Astrocyte (in vitro differentiated cells and primary cell): ENCODE results near the gene ATG4C. TPM values are rescaled to one million over a fixed set of nuclear protein-coding genes. Genes with fewer than 3 reads are reported as not detected.

Experiments used
- DNase-seq: peaks from one replicate; pipeline ENCODE4 v3.0.0-alpha.2; 2010; ENCODE audit warnings: low read depth
- FAIRE-seq: peaks from 2 replicates; lab custom pipeline; 2011; peaks lifted over from hg19 to GRCh38; lab: Jason Lieb, UNC
- H2AFZ ChIP-seq: 2 replicates; pipeline ENCODE4 v1.6.0; 2012; ENCODE audit warnings: low read depth, low read length, inconsistent platforms
- H3K27ac ChIP-seq: 2 replicates; pipeline ENCODE4 v1.5.1; 2011; ENCODE audit warnings: low read depth, low read length, inconsistent platforms
- H3K27me3 ChIP-seq: 2 replicates; pipeline ENCODE4 v1.6.0; 2011; ENCODE audit warnings: low read length, inconsistent platforms; ENCODE audit not compliant: insufficient read depth
- H3K36me3 ChIP-seq: 2 replicates; pipeline ENCODE4 v1.5.1; 2011; ENCODE audit warnings: low read length, inconsistent platforms; ENCODE audit not compliant: insufficient read depth
- H3K4me1 ChIP-seq: 2 replicates; pipeline ENCODE4 v1.5.1; 2011; ENCODE audit warnings: low read length, inconsistent platforms; ENCODE audit not compliant: insufficient read depth
- H3K4me2 ChIP-seq: 2 replicates; pipeline ENCODE4 v1.6.0; 2012; ENCODE audit warnings: low read length, inconsistent platforms
- H3K4me3 ChIP-seq: 2 replicates; pipeline ENCODE4 v1.5.1; 2011; ENCODE audit warnings: low read depth, mild to moderate bottlenecking, low read length, inconsistent platforms; ENCODE audit not compliant: insufficient read depth
- H3K79me2 ChIP-seq: 2 replicates; pipeline ENCODE4 v1.6.0; 2012; ENCODE audit warnings: mild to moderate bottlenecking, low read length, inconsistent platforms; ENCODE audit not compliant: insufficient read depth
- H3K9ac ChIP-seq: 2 replicates; pipeline ENCODE4 v1.6.0; 2012; ENCODE audit warnings: mild to moderate bottlenecking, low read length, inconsistent platforms
- H3K9me3 ChIP-seq: 2 replicates; pipeline ENCODE4 v1.5.1; 2012; ENCODE audit warnings: low read depth, mild to moderate bottlenecking, low read length, inconsistent platforms; ENCODE audit not compliant: insufficient read depth
- H4K20me1 ChIP-seq: 2 replicates; pipeline ENCODE4 v1.6.0; 2012; ENCODE audit warnings: low read length, inconsistent platforms; ENCODE audit not compliant: insufficient read depth
- H3K27ac Mint-ChIP-seq: one replicate; pipeline ENCODE4 v1.8.0; 2021; ENCODE audit warnings: mild to moderate bottlenecking, mixed read lengths; ENCODE audit not compliant: unreplicated experiment
- H3K27me3 Mint-ChIP-seq: one replicate; pipeline ENCODE4 v1.8.0; 2021; ENCODE audit warnings: low read depth, mixed read lengths; ENCODE audit not compliant: unreplicated experiment
- H3K36me3 Mint-ChIP-seq: one replicate; pipeline ENCODE4 v1.8.0; 2021; ENCODE audit warnings: low read depth, mixed read lengths; ENCODE audit not compliant: unreplicated experiment
- H3K4me1 Mint-ChIP-seq: one replicate; pipeline ENCODE4 v1.8.0; 2021; ENCODE audit warnings: low read depth, mixed read lengths; ENCODE audit not compliant: unreplicated experiment
- H3K4me3 Mint-ChIP-seq: one replicate; pipeline ENCODE4 v1.8.0; 2021; ENCODE audit warnings: mild to moderate bottlenecking, moderate library complexity, mixed read lengths; ENCODE audit not compliant: unreplicated experiment
- H3K9me3 Mint-ChIP-seq: one replicate; pipeline ENCODE4 v1.8.0; 2021; ENCODE audit warnings: mild to moderate bottlenecking, mixed read lengths; ENCODE audit not compliant: unreplicated experiment
- EZH2 ChIP-seq: IDR thresholded peaks from 2 replicates; pipeline ENCODE4 v1.6.1; 2012; ENCODE audit warnings: mild to moderate bottlenecking, low read length, inconsistent platforms; ENCODE audit not compliant: insufficient read depth
- total RNA-seq: library from RNA; stranded (reverse); gene quantifications from 2 replicates; pipeline ENCODE4 v1.2.1, GENCODE V29; 2021
- TF ChIP-seq, protein P1 (sequence below): IDR thresholded peaks from 2 replicates; pipeline ENCODE4 v1.5.1; 2011; ENCODE audit warnings: low read depth, mild to moderate bottlenecking, inconsistent platforms, low read length, moderate library complexity; ENCODE audit not compliant: insufficient read depth

ATG4C gene
- total RNA-seq, 1 donor from 2014 or later = 7.0 TPM

DNA sequence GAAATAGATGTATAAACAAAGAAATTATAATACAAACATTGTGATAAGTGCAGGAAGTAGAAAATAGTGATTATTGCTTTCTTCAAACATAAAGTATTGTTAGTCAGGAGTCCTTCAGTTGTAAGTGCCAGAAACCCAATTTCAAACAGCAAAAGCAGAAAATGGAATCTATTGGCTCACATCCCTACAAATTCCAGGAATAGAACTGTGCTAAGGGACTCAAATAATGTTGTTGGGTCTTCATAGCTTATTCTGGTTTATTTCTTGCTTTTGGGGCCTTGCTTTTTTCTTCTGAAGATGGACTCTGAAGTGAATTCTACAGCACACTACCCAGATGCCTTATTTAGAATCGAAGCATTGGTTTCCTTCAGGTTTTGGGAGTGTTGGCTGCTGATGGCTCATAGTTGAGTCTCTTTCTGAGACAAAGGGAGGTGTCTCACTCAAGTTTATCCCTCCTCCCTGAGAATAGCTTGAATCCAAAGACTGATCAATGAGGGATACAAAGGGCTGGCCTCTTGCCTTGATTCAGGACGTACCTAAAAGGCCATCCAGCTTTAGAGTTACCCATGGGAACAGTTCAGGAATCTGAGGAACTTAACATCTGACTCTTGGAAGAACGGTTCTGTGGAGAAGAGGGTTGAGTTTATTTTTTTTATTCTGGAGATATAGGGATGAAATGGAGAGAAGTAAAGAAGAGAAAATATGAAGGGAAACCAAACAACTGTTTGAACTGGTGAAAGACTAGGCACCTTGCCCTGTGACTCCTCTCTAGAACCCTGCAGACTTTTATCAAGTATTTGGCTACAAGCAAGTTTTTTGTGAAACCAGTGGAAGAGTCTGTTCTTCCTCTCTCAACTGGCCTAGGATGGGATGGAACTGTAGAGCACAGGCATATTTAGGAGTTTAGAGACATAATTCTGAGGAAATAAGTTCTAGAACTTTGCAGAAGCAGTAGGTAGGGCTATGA lies 39.0 kb upstream of the ATG4C start:
- DNase-seq (no peak), FAIRE-seq (no peak)
- Histone ChIP-seq H3K79me2 (no peaks in the 10 kb centered on the region), H3K4me1 (no peaks in the 10 kb centered on the region), H3K27ac (no peak overlapping the region), H3K36me3 (no peaks in the 10 kb centered on the region), H2AFZ (no peak overlapping the region), H3K4me2 (no peak overlapping the region), H3K9ac (no peak overlapping the region), H4K20me1 (no peaks in the 10 kb centered on the region), H3K4me3 (no peak overlapping the region), H3K9me3 (no peaks in the 10 kb centered on the region), H3K27me3 (no peaks in the 10 kb centered on the region)
- no peak overlapping the region for H3K27ac Mint-ChIP-seq
- peaks cover 10% of the 10 kb centered on the region for H3K9me3 Mint-ChIP-seq
- no peak overlapping the region for H3K4me3 Mint-ChIP-seq
- no peak for TF ChIP-seq EZH2
- TF ChIP-seq, protein P1, sequence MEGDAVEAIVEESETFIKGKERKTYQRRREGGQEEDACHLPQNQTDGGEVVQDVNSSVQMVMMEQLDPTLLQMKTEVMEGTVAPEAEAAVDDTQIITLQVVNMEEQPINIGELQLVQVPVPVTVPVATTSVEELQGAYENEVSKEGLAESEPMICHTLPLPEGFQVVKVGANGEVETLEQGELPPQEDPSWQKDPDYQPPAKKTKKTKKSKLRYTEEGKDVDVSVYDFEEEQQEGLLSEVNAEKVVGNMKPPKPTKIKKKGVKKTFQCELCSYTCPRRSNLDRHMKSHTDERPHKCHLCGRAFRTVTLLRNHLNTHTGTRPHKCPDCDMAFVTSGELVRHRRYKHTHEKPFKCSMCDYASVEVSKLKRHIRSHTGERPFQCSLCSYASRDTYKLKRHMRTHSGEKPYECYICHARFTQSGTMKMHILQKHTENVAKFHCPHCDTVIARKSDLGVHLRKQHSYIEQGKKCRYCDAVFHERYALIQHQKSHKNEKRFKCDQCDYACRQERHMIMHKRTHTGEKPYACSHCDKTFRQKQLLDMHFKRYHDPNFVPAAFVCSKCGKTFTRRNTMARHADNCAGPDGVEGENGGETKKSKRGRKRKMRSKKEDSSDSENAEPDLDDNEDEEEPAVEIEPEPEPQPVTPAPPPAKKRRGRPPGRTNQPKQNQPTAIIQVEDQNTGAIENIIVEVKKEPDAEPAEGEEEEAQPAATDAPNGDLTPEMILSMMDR = no peak
- no peaks in the 10 kb centered on the region for H3K4me1 Mint-ChIP-seq
- H3K36me3 Mint-ChIP-seq = peaks cover 4% of the 10 kb centered on the region
- no peaks in the 10 kb centered on the region for H3K27me3 Mint-ChIP-seq

DNA sequence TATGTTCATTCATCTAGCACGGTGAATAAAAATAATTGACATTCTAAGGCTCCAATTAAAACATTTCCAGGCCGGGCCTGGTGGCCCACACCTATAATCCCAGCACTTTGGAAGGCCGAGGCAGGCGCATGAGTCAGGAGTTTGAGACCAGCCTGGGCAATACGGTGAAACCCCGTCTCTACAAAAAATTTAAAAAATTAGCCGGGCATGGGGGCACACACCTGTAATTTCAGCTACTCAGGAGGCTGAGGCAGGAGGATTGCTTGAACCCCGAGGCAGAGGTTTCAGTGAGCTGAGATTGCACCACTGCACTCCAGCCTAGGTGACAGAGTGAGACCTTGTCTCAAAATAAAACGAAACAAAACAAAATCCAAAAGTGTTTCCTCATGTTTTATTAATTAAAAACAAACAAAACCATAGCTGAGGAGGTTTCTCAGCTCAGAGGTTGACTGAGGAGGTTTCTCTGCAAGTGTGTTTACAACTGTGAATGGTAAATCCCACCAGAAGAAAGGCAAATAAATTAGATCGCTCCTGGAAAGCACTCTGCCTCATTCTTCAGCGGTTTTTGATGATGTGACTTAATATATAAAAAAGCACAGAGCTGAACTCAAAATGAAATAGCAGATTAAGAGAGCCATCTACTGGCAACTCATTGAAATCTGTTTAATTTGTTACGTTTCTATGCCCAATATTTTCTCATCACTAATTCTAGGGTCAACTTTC lies 37.7 kb upstream of the ATG4C start:
- no peak overlapping the region for H3K4me3 Mint-ChIP-seq
- H3K27me3 ChIP-seq = no peaks in the 10 kb centered on the region
- H3K36me3 Mint-ChIP-seq = peaks cover 2% of the 10 kb centered on the region
- no peaks in the 10 kb centered on the region for H3K27me3 Mint-ChIP-seq
- H3K27ac ChIP-seq = no peak overlapping the region
- H3K4me3 ChIP-seq = no peak overlapping the region
- no peaks in the 10 kb centered on the region for H3K4me1 ChIP-seq
- no peaks in the 10 kb centered on the region for H3K79me2 ChIP-seq
- H3K9me3 Mint-ChIP-seq = peaks cover 8% of the 10 kb centered on the region
- peak overlapping the region; percentile 60 for H2AFZ ChIP-seq
- peaks cover 4% of the 10 kb centered on the region for H3K4me1 Mint-ChIP-seq
- H3K27ac Mint-ChIP-seq = no peak overlapping the region
- H3K4me2 ChIP-seq = peak overlapping the region; percentile 79
- peak; percentile 32 for DNase-seq
- no peaks in the 10 kb centered on the region for H4K20me1 ChIP-seq
- no peaks in the 10 kb centered on the region for H3K9me3 ChIP-seq
- H3K9ac ChIP-seq = peak overlapping the region; percentile 60
- H3K36me3 ChIP-seq = no peaks in the 10 kb centered on the region
- no peak for FAIRE-seq
- no peak for TF ChIP-seq EZH2
- TF ChIP-seq, protein P1 = peak; percentile 54
